Islet of Langerhans (tissue), 1 donor: ENCODE measurements around the gene HDAC6.
"Not testable (repeated sequence)": the region's sequence is repeated elsewhere in the genome, so short reads cannot be mapped to it uniquely, and the experiment has no call there.

Experiments
- FAIRE-seq: peaks from one replicate; lab custom pipeline; 2011; peaks lifted over from hg19 to GRCh38; lab: Jason Lieb, UNC

The HDAC6 gene

GRCh38 chrX:48826135-48826875 lies 24.4 kb downstream of the HDAC6 start, which contains the start of gene ERAS:
TSS of gene ERAS (plus strand) at chrX:48826513. CDS start at chrX:48829124, 2,611 bp downstream.
- FAIRE-seq: no peak

- FAIRE-seq: no peak
Observed at GRCh38 chrX:48826876-48827653, 25.2 kb downstream of the HDAC6 start.

GRCh38 chrX:48827654-48827968 lies 25.7 kb downstream of the HDAC6 start:
- FAIRE-seq: no peak

- FAIRE-seq: no peak
Observed at GRCh38 chrX:48829016-48829735, 27.3 kb downstream of the HDAC6 start.

GRCh38 chrX:48831136-48831908 lies 29.5 kb downstream of the HDAC6 start:
- no peak for FAIRE-seq

- FAIRE-seq: no peak
Observed at GRCh38 chrX:48831909-48832291, 30.0 kb downstream of the HDAC6 start.

GRCh38 chrX:48833542-48834138 lies 31.8 kb downstream of the HDAC6 start:
- FAIRE-seq: peak; percentile 97

GRCh38 chrX:48834383-48834709 lies 32.5 kb downstream of the HDAC6 start:
- no peak for FAIRE-seq

GRCh38 chrX:48835524-48836329 lies 33.9 kb downstream of the HDAC6 start, which contains the start of gene PCSK1N:
TSS of gene PCSK1N (minus strand) at chrX:48835610. CDS start at chrX:48835532, 78 bp downstream.
- FAIRE-seq: no peak

GRCh38 chrX:48839686-48840085 lies 37.8 kb downstream of the HDAC6 start:
- no peak for FAIRE-seq

- no peak for FAIRE-seq
Observed at GRCh38 chrX:48848847-48849246, 47.0 kb downstream of the HDAC6 start.

GRCh38 chrX:48852857-48853256 lies 51.0 kb downstream of the HDAC6 start:
- no peak for FAIRE-seq

- not testable (repeated sequence) for FAIRE-seq
Observed at GRCh38 chrX:48853494-48853893, 51.6 kb downstream of the HDAC6 start.

GRCh38 chrX:48854121-48854804 lies 52.4 kb downstream of the HDAC6 start:
- not testable (repeated sequence) for FAIRE-seq

GRCh38 chrX:48854898-48855297 lies 53.0 kb downstream of the HDAC6 start:
- FAIRE-seq: no peak

GRCh38 chrX:48864210-48864609 lies 62.3 kb downstream of the HDAC6 start:
- no peak for FAIRE-seq

GRCh38 chrX:48872017-48872416 lies 70.2 kb downstream of the HDAC6 start:
- FAIRE-seq: not testable (repeated sequence)
